Activated T-helper 2 cell treated with anti-CD3 and anti-CD28 coated beads, Interferon-gamma antibody, Interleukin-2, Interleukin-4, amounts not matched to agents 10 μg/mL and 5 μg/mL and 100 μg/mL, durations not matched to agents 14 hours and 24 hours and 36 hours (primary cell): Measurements from ENCODE around the gene DAP3. TPM values are rescaled to one million over a fixed set of nuclear protein-coding genes. Genes with fewer than 3 reads are reported as not detected.
"Not testable (repeated sequence)": the region's sequence is repeated elsewhere in the genome, so short reads cannot be mapped to it uniquely, and the experiment has no call there.

Experiments
- DNase-seq: peaks from one replicate; pipeline ENCODE4 v3.0.0; 2021; ENCODE audit warnings: low spot score
- H3K27ac Mint-ChIP-seq: one replicate; pipeline ENCODE4 v1.8.0; 2021; ENCODE audit warnings: mixed read lengths
- H3K27me3 Mint-ChIP-seq: one replicate; pipeline ENCODE4 v1.8.0; 2021; ENCODE audit warnings: low read depth, mixed read lengths
- H3K36me3 Mint-ChIP-seq: one replicate; pipeline ENCODE4 v1.8.0; 2021; ENCODE audit warnings: low read depth, mixed read lengths
- H3K4me1 Mint-ChIP-seq: one replicate; pipeline ENCODE4 v1.8.0; 2021; ENCODE audit warnings: low read depth, mixed read lengths
- H3K4me3 Mint-ChIP-seq: one replicate; pipeline ENCODE4 v1.8.0; 2021; ENCODE audit warnings: low read depth, mild to moderate bottlenecking, moderate library complexity, mixed read lengths
- H3K9me3 Mint-ChIP-seq: one replicate; pipeline ENCODE4 v1.8.0; 2021; ENCODE audit warnings: mixed read lengths
- intact Hi-C: fragments of 100-400 bp; cut with micrococcal nuclease; formaldehyde crosslinking; loops from one replicate; pipeline ENCODE4 v1.15.1; 2023
- total RNA-seq: library from RNA; stranded (reverse); gene quantifications from 2 replicates; pipeline ENCODE4 v1.2.3, GENCODE V29; 2022

DAP3 gene
- total RNA-seq, 1 donor from 2014 or later: 172 TPM

DNA sequence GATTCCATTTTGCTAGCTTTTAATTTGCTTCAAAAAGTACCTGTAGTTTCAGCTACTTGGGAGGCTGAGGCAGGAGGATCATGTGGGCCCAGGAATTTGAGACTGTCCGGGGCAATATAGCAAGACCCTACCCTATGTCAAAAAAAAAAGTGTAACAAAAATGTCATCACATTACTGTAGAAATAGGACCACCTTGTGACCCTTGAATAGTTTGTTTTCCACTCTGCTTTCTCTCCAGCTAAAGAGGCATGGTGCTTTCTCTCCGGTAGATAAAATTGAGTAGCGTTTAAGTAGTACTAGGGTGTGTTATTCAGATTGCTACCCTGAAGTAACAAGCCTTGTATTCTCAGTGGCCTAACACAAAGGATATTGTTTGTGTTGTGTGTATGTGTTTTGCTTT is 23.7 kb downstream of the DAP3 start:
- H3K4me3 Mint-ChIP-seq, H3K27me3 Mint-ChIP-seq, H3K27ac Mint-ChIP-seq, intact Hi-C loops, DNase-seq, H3K9me3 Mint-ChIP-seq: not testable (repeated sequence)
- Mint-ChIP-seq H3K36me3 (peaks cover 51% of the 10 kb centered on the region), H3K4me1 (peaks cover 16% of the 10 kb centered on the region)

DNA sequence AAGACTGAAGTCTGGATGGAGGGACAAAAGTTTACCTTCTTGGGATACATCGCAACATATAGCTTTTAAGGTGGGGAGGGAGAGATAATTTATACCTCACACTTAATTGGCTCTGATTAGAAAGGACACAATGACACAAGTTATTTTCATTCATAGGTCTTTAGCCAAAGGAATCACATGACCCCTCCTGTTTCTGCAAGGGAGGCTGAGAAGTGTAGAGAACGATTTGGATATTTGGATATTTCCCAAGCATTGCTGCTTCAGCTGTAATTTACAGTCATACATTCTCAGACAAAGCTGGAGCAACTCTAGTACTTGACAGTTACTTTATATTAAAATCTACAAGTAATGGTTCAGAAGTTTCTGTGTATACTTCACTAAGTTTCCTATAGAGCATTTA is 24.2 kb downstream of the DAP3 start:
- Mint-ChIP-seq H3K9me3 (no peaks in the 10 kb centered on the region), H3K36me3 (peaks cover 51% of the 10 kb centered on the region), H3K27me3 (no peaks in the 10 kb centered on the region), H3K4me3 (no peak overlapping the region), H3K27ac (no peak overlapping the region), H3K4me1 (peaks cover 13% of the 10 kb centered on the region)
- DNase-seq: no peak
- intact Hi-C loops: no loop called here

DNA sequence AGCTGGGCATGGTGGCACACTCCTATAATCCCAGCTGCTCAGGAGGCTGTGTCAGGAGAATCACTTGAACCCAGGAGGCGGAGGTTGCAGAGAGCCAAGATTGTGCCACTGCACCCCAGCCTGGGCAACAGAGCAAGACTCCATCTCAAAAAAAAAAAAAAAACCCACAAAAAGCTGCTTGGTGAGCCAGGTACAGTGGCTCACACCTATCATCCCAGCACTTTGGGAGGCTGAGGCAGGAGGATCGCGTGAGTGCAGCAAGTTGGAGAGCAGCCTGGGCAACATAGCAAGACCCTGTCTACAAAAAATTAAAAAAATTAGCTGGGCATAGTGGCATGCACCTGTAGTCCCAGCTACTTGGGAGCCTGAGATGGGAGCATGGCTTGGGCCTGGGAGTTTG is 26.2 kb downstream of the DAP3 start:
- not testable (repeated sequence) for H3K27ac Mint-ChIP-seq

DNA sequence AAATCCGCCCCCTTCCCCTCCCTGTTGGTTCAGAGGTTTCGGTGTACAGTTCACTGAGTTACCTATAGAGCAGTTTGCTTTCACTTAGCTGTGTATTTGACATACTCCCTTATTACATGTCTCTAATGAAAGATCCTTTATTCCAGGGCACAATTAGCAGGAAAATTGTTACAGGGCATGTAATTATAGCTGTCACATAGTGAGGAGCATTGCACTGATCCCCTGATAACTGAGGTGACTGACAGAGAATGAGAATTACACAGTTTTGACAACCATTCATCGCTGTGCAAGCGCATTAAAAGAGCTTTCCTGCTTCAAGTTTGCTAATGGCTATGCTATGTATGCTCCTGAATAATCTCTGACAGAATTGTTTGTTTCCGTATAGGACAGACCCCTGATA is 26.9 kb downstream of the DAP3 start:
- DNase-seq: no peak
- Mint-ChIP-seq H3K4me3 (no peak overlapping the region), H3K9me3 (no peaks in the 10 kb centered on the region), H3K27me3 (no peaks in the 10 kb centered on the region), H3K27ac (no peak overlapping the region), H3K36me3 (peaks cover 56% of the 10 kb centered on the region), H3K4me1 (peaks cover 13% of the 10 kb centered on the region)
- intact Hi-C loops: no loop called here

More for the DNA sequence above, 26.2 kb downstream of the DAP3 start:
- DNase-seq, H3K4me3 Mint-ChIP-seq, intact Hi-C loops, H3K27me3 Mint-ChIP-seq, H3K9me3 Mint-ChIP-seq: not testable (repeated sequence)
- H3K36me3 Mint-ChIP-seq: peaks cover 54% of the 10 kb centered on the region
- H3K4me1 Mint-ChIP-seq: peaks cover 13% of the 10 kb centered on the region

DNA sequence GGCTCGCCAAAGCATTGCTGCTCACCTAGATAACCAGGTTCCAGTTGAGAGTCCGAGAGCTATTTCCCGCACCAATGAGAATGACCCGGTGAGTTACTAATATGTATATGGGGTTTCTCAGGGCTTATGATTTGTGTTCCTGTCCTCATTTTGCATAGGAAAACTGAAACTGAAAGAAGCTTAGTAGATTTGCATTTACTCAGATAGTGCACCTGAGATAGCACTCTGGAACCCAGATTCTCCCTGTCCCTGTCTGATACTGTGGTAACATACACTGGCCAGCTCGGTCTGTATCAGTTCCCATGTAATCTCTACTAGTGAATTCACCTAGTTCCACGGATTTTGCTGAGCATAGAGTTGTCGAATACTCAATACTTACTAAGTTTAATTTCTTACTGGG is 28.1 kb downstream of the DAP3 start:
- DNase-seq: no peak
- no peak overlapping the region for H3K27ac Mint-ChIP-seq
- intact Hi-C loops: no loop called here
- H3K4me3 Mint-ChIP-seq: no peak overlapping the region
- peaks cover 13% of the 10 kb centered on the region for H3K4me1 Mint-ChIP-seq
- no peaks in the 10 kb centered on the region for H3K9me3 Mint-ChIP-seq
- H3K27me3 Mint-ChIP-seq: no peaks in the 10 kb centered on the region
- H3K36me3 Mint-ChIP-seq: peaks cover 58% of the 10 kb centered on the region

DNA sequence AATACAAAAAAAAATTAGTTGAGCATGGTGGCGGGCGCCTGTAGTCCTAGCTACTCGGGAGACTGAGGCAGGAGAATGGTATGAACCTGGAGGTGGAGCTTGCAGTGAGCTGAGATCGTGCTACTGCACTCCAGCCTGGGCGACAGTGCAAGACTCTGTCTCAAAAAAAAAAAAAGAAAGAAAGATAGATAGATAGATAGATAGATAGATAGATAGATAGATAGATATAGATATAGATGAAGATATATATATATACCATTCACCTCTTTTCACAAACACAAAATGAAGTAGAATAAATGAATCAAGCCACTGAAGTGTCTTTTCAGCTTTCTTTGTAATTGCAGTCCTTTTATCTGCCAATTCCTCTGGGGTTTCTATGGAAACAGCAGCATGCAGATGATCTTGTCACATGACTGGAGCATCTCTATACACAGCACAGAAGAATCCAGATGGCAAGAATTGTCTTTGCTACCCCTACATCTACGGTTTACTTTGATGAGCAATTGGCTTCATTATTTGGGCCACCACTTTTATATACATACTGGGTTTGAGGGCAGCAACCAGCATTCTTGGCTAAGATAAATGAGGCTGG is 29.7 kb downstream of the DAP3 start:
- H3K27me3 Mint-ChIP-seq, H3K9me3 Mint-ChIP-seq, H3K4me3 Mint-ChIP-seq, H3K27ac Mint-ChIP-seq, intact Hi-C loops, H3K4me1 Mint-ChIP-seq, DNase-seq: not testable (repeated sequence)
- peaks cover 51% of the 10 kb centered on the region for H3K36me3 Mint-ChIP-seq

DNA sequence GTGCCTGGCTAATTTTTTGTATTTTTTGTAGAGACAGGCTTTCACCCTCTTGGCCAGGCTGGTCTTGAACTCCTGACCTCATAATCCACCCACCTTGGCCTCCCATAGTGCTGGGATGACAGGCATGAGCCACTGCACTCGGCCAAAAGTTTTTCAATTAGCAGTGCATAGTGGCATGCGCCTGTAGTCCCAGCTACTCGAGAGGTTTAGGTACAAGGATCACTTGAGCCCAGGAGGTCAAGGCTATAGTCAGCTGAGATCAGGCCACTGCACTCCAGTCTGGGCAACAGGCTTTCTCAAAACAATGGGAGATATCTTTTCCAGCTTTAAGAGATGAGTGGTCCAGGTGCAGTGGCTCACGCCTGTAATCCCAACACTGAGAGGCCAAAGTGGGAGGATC is 30.8 kb downstream of the DAP3 start:
- no peak for DNase-seq
- Mint-ChIP-seq H3K27ac (no peak overlapping the region), H3K4me3 (no peak overlapping the region), H3K36me3 (peaks cover 46% of the 10 kb centered on the region), H3K9me3 (no peaks in the 10 kb centered on the region), H3K4me1 (peaks cover 7% of the 10 kb centered on the region), H3K27me3 (no peaks in the 10 kb centered on the region)
- intact Hi-C loops: no loop called here

DNA sequence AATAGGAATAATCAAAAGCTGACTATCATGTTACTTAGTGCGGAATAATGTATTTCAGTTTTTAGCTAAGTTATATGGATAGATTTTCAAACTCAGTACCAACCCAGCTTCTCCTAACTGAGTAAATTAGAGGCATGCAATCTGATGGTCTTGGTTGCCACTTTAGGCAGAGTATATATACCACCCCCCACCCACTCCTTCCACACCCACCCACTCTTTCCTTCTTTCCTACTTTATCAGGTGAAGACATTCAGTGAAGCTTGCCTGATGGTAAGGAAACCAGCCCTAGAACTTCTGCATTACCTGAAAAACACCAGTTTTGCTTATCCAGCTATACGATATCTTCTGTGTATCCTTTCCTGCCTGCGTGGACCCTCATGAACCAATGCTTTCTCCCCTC is 36.3 kb downstream of the DAP3 start:
- no peak overlapping the region for H3K4me3 Mint-ChIP-seq
- H3K36me3 Mint-ChIP-seq: peaks cover 40% of the 10 kb centered on the region
- intact Hi-C loops: no loop called here
- H3K4me1 Mint-ChIP-seq: no peaks in the 10 kb centered on the region
- DNase-seq: no peak
- no peaks in the 10 kb centered on the region for H3K9me3 Mint-ChIP-seq
- no peaks in the 10 kb centered on the region for H3K27me3 Mint-ChIP-seq
- H3K27ac Mint-ChIP-seq: no peak overlapping the region

DNA sequence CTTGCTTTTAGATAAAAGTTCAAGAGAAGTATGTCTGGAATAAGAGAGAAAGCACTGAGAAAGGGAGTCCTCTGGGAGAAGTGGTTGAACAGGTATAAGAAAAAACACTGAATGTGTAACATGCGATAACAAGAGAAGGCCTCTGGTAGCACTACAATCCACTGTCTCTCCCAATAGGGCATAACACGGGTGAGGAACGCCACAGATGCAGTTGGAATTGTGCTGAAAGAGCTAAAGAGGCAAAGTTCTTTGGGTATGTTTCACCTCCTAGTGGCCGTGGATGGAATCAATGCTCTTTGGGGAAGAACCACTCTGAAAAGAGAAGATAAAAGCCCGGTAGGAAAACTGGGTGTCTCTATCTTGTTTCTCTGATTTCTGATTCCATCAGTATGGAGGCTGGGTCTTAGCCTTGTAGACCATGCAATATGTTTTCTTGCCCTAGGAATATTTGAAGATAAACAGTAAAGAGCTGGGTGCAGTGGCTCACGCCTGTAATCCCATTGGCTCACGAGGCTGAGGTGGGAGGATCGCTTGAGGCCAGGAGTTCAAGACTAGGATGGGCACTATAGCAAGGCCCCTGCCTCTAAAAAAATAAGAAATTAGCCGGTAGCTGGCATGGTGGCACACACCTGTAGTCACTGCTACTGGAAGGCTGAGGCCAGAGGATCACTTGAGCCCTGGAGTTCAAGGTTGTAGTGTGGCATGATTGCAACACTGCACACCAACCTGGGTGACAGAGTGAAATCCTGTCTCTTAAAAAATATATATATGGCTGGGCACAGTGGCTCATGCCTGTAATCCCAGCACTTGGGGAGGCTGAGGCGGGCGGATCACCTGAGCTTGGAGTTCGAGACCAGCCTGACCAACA is 40.4 kb downstream of the DAP3 start:
- no peak overlapping the region for H3K27ac Mint-ChIP-seq
- H3K4me1 Mint-ChIP-seq: no peaks in the 10 kb centered on the region
- no peak overlapping the region for H3K4me3 Mint-ChIP-seq
- intact Hi-C loops: no loop called here
- DNase-seq: no peak
- no peaks in the 10 kb centered on the region for H3K27me3 Mint-ChIP-seq
- no peaks in the 10 kb centered on the region for H3K9me3 Mint-ChIP-seq
- peaks cover 48% of the 10 kb centered on the region for H3K36me3 Mint-ChIP-seq

DNA sequence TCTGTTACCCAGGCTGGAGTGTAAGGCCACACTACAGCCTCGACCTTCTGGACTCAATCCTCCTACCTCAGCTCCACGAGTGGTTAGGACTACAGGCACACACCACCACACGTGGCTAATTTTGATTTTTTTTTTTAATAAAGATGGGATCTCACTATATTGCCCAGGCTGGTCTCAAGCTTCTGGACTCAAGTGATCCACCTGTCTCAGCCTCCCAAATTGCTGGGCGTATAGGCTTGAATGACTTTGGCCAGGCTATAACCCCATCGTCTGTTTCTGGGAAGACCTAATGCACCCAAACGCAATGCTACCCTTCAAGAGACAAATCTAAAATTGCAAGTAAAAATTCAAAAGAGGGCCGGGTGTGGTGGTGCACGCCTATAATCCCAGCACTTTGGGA is 52.1 kb downstream of the DAP3 start:
- no peak for DNase-seq
- Mint-ChIP-seq H3K4me3 (no peak overlapping the region), H3K4me1 (no peaks in the 10 kb centered on the region), H3K27me3 (no peaks in the 10 kb centered on the region), H3K27ac (no peak overlapping the region), H3K9me3 (no peaks in the 10 kb centered on the region), H3K36me3 (peaks cover 23% of the 10 kb centered on the region)
- intact Hi-C loops: loop anchor here (10.0 kb wide), 1 partner anchor 466 kb away; the partner anchor contains the start of genes CLK2 and HCN3

DNA sequence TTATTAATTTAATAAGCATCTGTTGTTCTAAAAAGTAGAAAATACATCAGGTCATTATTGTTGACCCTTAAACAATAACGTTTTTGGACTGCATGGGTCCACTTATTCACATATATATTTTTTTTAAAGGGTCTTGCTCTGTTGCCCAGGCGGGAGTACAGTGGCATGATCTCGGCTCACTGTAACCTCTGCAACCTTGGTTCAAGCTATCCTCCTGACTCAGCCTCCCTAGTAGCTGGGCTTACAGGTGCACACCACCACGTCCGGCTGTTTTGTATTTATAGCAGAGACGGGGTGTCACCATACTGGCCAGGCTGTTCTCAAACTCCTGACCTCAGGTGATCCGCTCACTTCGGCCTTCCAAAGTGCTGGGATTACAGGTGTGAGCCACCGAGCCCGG is 53.0 kb downstream of the DAP3 start:
- Mint-ChIP-seq H3K4me3 (no peak overlapping the region), H3K27ac (no peak overlapping the region), H3K36me3 (peaks cover 14% of the 10 kb centered on the region), H3K4me1 (no peaks in the 10 kb centered on the region), H3K27me3 (no peaks in the 10 kb centered on the region), H3K9me3 (no peaks in the 10 kb centered on the region)
- no peak for DNase-seq
- intact Hi-C loops: loop anchor here (10.0 kb wide), 1 partner anchor 467 kb away; the partner anchor contains the start of genes CLK2 and HCN3

DNA sequence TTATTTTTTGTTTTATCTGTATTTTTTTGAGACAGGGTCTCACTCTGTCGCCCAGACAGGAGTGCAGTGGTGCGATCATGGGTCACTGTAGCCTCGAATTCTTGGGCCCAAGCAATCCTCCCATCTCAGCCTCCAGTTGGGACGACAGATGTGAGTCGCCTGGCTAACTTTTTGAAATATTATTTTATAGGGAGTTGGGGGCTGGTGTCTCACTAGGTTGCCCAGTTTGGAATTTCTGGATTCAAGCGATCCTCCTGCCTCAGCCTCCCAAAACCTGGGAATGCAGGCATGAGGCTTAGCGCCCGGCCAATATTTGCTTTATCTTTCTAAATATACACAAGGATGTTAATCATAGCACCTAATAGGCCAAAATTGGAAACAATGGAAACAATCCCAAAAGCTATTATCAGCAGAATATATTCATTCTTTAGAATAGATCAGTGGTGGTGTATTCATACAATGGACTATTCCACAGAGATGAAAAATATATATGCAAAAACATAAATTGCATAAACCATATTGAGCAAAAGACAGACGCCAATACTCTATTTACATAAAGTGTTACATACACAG is 55.9 kb downstream of the DAP3 start:
- H3K4me3 Mint-ChIP-seq: peak overlapping the region; percentile 86
- intact Hi-C loops: loop anchor here (1.0 to 10.0 kb wide), 2 partner anchors 56 to 470 kb away; partner anchors contain the start of genes CLK2, HCN3 and YY1AP1
- peaks cover 13% of the 10 kb centered on the region for H3K36me3 Mint-ChIP-seq
- no peak for DNase-seq
- no peaks in the 10 kb centered on the region for H3K9me3 Mint-ChIP-seq
- no peaks in the 10 kb centered on the region for H3K4me1 Mint-ChIP-seq
- peak overlapping the region; percentile 88 for H3K27ac Mint-ChIP-seq
- no peaks in the 10 kb centered on the region for H3K27me3 Mint-ChIP-seq
